ENCODE measurements around the gene TTC24. TPM values are rescaled to one million over a fixed set of nuclear protein-coding genes. Genes with fewer than 3 reads are reported as not detected.
A peak's percentile ranks its signal among the peaks of the same experiment; 100 is the strongest.

Gene TTC24
- total RNA-seq, 1 donor from 2014 or later, result not detected

GRCh38 chr1:156598731-156599432 lies 19.4 kb downstream of the TTC24 start:
- TF ChIP-seq CTCF (IDR thresholded peaks at IDR 0.05; ENCODE audit: insufficient read depth, low read length, poor library complexity, severe bottlenecking), result no peak
- no peak for DNase-seq (ENCODE audit: low read depth)
- H3K27me3 ChIP-seq (ENCODE audit: control insufficient read depth, insufficient read depth, low read length), result no peaks in the 10 kb centered on the region
- H3K4me3 ChIP-seq (ENCODE audit: low read depth, low read length), result no peak overlapping the region
- peaks cover 4% of the 10 kb centered on the region for H3K36me3 ChIP-seq (ENCODE audit: control insufficient read depth, insufficient read depth, low read length)

GRCh38 chr1:156599811-156600210 lies 20.3 kb downstream of the TTC24 start:
- DNase-seq (ENCODE audit: low read depth), result no peak
- no peak overlapping the region for H3K4me3 ChIP-seq (ENCODE audit: low read depth, low read length)
- H3K36me3 ChIP-seq (ENCODE audit: control insufficient read depth, insufficient read depth, low read length), result peaks cover 4% of the 10 kb centered on the region
- H3K27me3 ChIP-seq (ENCODE audit: control insufficient read depth, insufficient read depth, low read length), result no peaks in the 10 kb centered on the region
- no peak for TF ChIP-seq CTCF (IDR thresholded peaks at IDR 0.05; ENCODE audit: insufficient read depth, low read length, poor library complexity, severe bottlenecking)

GRCh38 chr1:156600733-156601121 lies 21.2 kb downstream of the TTC24 start:
- no peak for TF ChIP-seq CTCF (IDR thresholded peaks at IDR 0.05; ENCODE audit: insufficient read depth, low read length, poor library complexity, severe bottlenecking)
- Histone ChIP-seq H3K27me3 (ENCODE audit: control insufficient read depth, insufficient read depth, low read length) (no peaks in the 10 kb centered on the region), H3K4me3 (ENCODE audit: low read depth, low read length) (peak overlapping the region; percentile 89), H3K36me3 (ENCODE audit: control insufficient read depth, insufficient read depth, low read length) (peaks cover 4% of the 10 kb centered on the region)
- no peak for DNase-seq (ENCODE audit: low read depth)

GRCh38 chr1:156601122-156601830 lies 21.8 kb downstream of the TTC24 start, which contains the start of gene GPATCH4:
Gene GPATCH4 (minus strand): TSS chr1:156601479.
- peaks cover 1% of the 10 kb centered on the region for H3K36me3 ChIP-seq (ENCODE audit: control insufficient read depth, insufficient read depth, low read length)
- no peaks in the 10 kb centered on the region for H3K27me3 ChIP-seq (ENCODE audit: control insufficient read depth, insufficient read depth, low read length)
- peak; percentile 61 for DNase-seq (ENCODE audit: low read depth)
- TF ChIP-seq CTCF (IDR thresholded peaks at IDR 0.05; ENCODE audit: insufficient read depth, low read length, poor library complexity, severe bottlenecking), result no peak
- peak within 1 kb of the TSS; percentile 89 for H3K4me3 ChIP-seq (ENCODE audit: low read depth, low read length)

- Histone ChIP-seq H3K27me3 (ENCODE audit: control insufficient read depth, insufficient read depth, low read length) (no peaks in the 10 kb centered on the region), H3K36me3 (ENCODE audit: control insufficient read depth, insufficient read depth, low read length) (peaks cover 1% of the 10 kb centered on the region), H3K4me3 (ENCODE audit: low read depth, low read length) (peak overlapping the region; percentile 89)
- TF ChIP-seq CTCF (IDR thresholded peaks at IDR 0.05; ENCODE audit: insufficient read depth, low read length, poor library complexity, severe bottlenecking), result no peak
- DNase-seq (ENCODE audit: low read depth), result no peak
Measured at GRCh38 chr1:156601892-156602291, 22.4 kb downstream of the TTC24 start.
